Loucy (cell line): ENCODE results near the gene EXTL1.

Source experiments
- CTCF ChIP-seq: fragments of 200-600 bp; sonication (generic); conservative IDR thresholded peaks from 2 replicates; pipeline ENCODE4 v1.5.1; 2014; ENCODE audit warnings: mild to moderate bottlenecking, antibody characterized with exemption, low read length
- EZH2phosphoT487 ChIP-seq: fragments of 200-600 bp; IDR thresholded peaks from 2 replicates; pipeline ENCODE4 v1.6.1; 2018; ENCODE audit warnings: antibody characterized with exemption, mild to moderate bottlenecking, moderate library complexity, borderline replicate concordance

- TF ChIP-seq CTCF (no peak), EZH2phosphoT487 (no peak)
Measured at GRCh38 chr1:26038477-26038876, 16.9 kb downstream of the EXTL1 start.
